ENCODE results near the gene PXMP4. TPM values are rescaled to one million over a fixed set of nuclear protein-coding genes. Genes with fewer than 3 reads are reported as not detected.
A peak's percentile ranks its signal among the peaks of the same experiment; 100 is the strongest.

Gene PXMP4
- total and polyA plus RNA-seq, 9 of the 15 experiments (the other 6 are each of a cell fraction or from before 2014, with no cell fraction given): 4.8 to 29.1 (median 6.8) TPM

- in situ Hi-C loops (cut with MboI): no loop called here
- FAIRE-seq: no peak
- no peaks in the 10 kb centered on the region for H3K9me3 ChIP-seq (replicated peaks; ENCODE audit: control insufficient read depth, insufficient read depth, low read depth, low read length)
- H4K20me1 ChIP-seq (replicated peaks; ENCODE audit: control insufficient read depth, insufficient read depth, low read length): peaks cover 28% of the 10 kb centered on the region; the same call in 1 of the 2 replicates
- POLR2A ChIA-PET: interaction anchor here (0.6 to 2.2 kb wide), 6 partner anchors 8 to 1033 kb away, joined by 3 to 11 read pairs (median 6); partner anchors contain the start of genes ACTL10 and ZNF341
- 70% methylated on average over 5 of the region's 5 CpGs for WGBS (ENCODE audit: insufficient coverage, low coverage, missing lambda C conversion rate)
- peaks cover 9 to 46% of the 10 kb centered on the region in 2 experiments for H3K4me1 ChIP-seq (replicated peaks in 1 of 2; ENCODE audit: control insufficient read depth in 2 of 2, insufficient read depth in 2 of 2, low read length in 2 of 2)
- peak overlapping the region in 1 of 2 experiments; percentile 29; a peak in 1 of 4 replicates for H3K9ac ChIP-seq (ENCODE audit: insufficient read depth in 1 of 2, low read depth in 2 of 2, low read length in 2 of 2)
- H3K9me1 ChIP-seq (ENCODE audit: control insufficient read depth, insufficient read depth, low read length): no peaks in the 10 kb centered on the region
- no peaks in the 10 kb centered on the region for H3K27me3 ChIP-seq (ENCODE audit: control insufficient read depth in 2 of 2, insufficient read depth in 2 of 2, low read length in 2 of 2)
- H3K4me3 ChIP-seq: no peak overlapping the region
- intact Hi-C loops (cut with micrococcal nuclease): no loop called here
- H3K27ac ChIP-seq (ENCODE audit: extremely low read depth, low read depth, low read length): no peak overlapping the region
- H3K36me3 ChIP-seq (ENCODE audit: control insufficient read depth, insufficient read depth, low read length): peaks cover 52% of the 10 kb centered on the region; the same call in 2 of the 3 replicates
- BruUV-seq (replicated peaks): no TSS peak
- TF ChIP-seq MCM5 (IDR thresholded peaks at IDR 0.05; ENCODE audit: low read depth) (no peak), HNRNPUL1 (IDR thresholded peaks at IDR 0.05; ENCODE audit: low read length) (no peak), RBM25 (IDR thresholded peaks at IDR 0.05; ENCODE audit: low read depth, low read length, severe bottlenecking) (peak; percentile 59)
- no peak overlapping the region for H2AFZ ChIP-seq (ENCODE audit: low read depth, low read length)
- peaks cover 35% of the 10 kb centered on the region for H3K79me2 ChIP-seq (ENCODE audit: control insufficient read depth, insufficient read depth, low read length)
- no peak for ATAC-seq
- CTCF ChIA-PET (ENCODE audit: low intra/inter-chr PET ratio): no interaction called here
- no peak for DNase-seq (ENCODE audit: extremely low read depth in 1 of 4, low spot score in 3 of 4)
- no peak overlapping the region for H3K4me2 ChIP-seq (ENCODE audit: insufficient read depth, low read length)
Measured at GRCh38 chr20:33681288-33681687, 38.8 kb downstream of the PXMP4 start.

- Histone ChIP-seq H3K9me3 (replicated peaks; ENCODE audit: control insufficient read depth, insufficient read depth, low read depth, low read length) (no peaks in the 10 kb centered on the region), H2AFZ (ENCODE audit: low read depth, low read length) (no peak overlapping the region), H3K4me1 (replicated peaks in 1 of 2; ENCODE audit: control insufficient read depth in 2 of 2, insufficient read depth in 2 of 2, low read length in 2 of 2) (peaks cover 9 to 45% of the 10 kb centered on the region in 2 experiments), H3K4me3 (no peak overlapping the region), H3K4me2 (ENCODE audit: insufficient read depth, low read length) (no peak overlapping the region), H3K27ac (ENCODE audit: extremely low read depth, low read depth, low read length) (no peak overlapping the region), H3K9ac (ENCODE audit: insufficient read depth in 1 of 2, low read depth in 2 of 2, low read length in 2 of 2) (no peak overlapping the region), H4K20me1 (replicated peaks; ENCODE audit: control insufficient read depth, insufficient read depth, low read length) (peaks cover 28% of the 10 kb centered on the region; the same call in 1 of the 2 replicates), H3K79me2 (ENCODE audit: control insufficient read depth, insufficient read depth, low read length) (peaks cover 35% of the 10 kb centered on the region), H3K36me3 (ENCODE audit: control insufficient read depth, insufficient read depth, low read length) (peaks cover 57% of the 10 kb centered on the region; the same call in 2 of the 3 replicates), H3K9me1 (ENCODE audit: control insufficient read depth, insufficient read depth, low read length) (no peaks in the 10 kb centered on the region), H3K27me3 (ENCODE audit: control insufficient read depth in 2 of 2, insufficient read depth in 2 of 2, low read length in 2 of 2) (no peaks in the 10 kb centered on the region)
- in situ Hi-C loops (cut with MboI): no loop called here
- DNase-seq (ENCODE audit: extremely low read depth in 1 of 4, low spot score in 3 of 4) (no peak), FAIRE-seq (no peak), ATAC-seq (no peak)
- ChIA-PET CTCF (ENCODE audit: low intra/inter-chr PET ratio) (no interaction called here), POLR2A (interaction anchor here (0.7 to 2.2 kb wide), 7 partner anchors 8 to 525 kb away, joined by 3 to 11 read pairs (median 5); partner anchors contain the start of genes ACTL10 and ZNF341)
- 82% methylated on average over 2 of the region's 2 CpGs for WGBS (ENCODE audit: insufficient coverage, low coverage, missing lambda C conversion rate)
- intact Hi-C loops (cut with micrococcal nuclease): no loop called here
- no TSS peak for BruUV-seq (replicated peaks)
- TF ChIP-seq CREB3 (tag; conservative IDR thresholded peaks at IDR 0.05; ENCODE audit: low read depth) (no peak), RCOR1 (IDR thresholded peaks at IDR 0.05; ENCODE audit: borderline replicate concordance in 1 of 2, low read depth in 2 of 2, low read length in 2 of 2) (no peak), TCF7 (IDR thresholded peaks at IDR 0.05; ENCODE audit: borderline replicate concordance) (no peak), PTRF (tag; IDR thresholded peaks at IDR 0.05) (no peak), C11orf30 (IDR thresholded peaks at IDR 0.05; ENCODE audit: low read depth) (no peak)
Measured at GRCh38 chr20:33680686-33681085, 39.4 kb downstream of the PXMP4 start.
